HL-60 (cell line): ENCODE data around the gene PIR.

Experiments
- CTCF ChIP-seq: IDR thresholded peaks from one replicate; pipeline ENCODE4 v1.5.1; 2011; ENCODE audit warnings: low read length, control low read depth, inconsistent platforms; ENCODE audit not compliant: insufficient read depth
- POLR2AphosphoS5 ChIP-seq: IDR thresholded peaks from 2 replicates; pipeline ENCODE4 v1.6.1; 2012; ENCODE audit warnings: low read depth
- REST ChIP-seq: IDR thresholded peaks from 2 replicates; pipeline ENCODE4 v1.6.1; 2012; ENCODE audit warnings: low read depth; ENCODE audit not compliant: insufficient replicate concordance

GRCh38 chrX:15418707-15419181, 74.4 kb downstream of the PIR start:
- TF ChIP-seq CTCF: no peak
- TF ChIP-seq POLR2AphosphoS5: no peak
- TF ChIP-seq REST: no peak
